HG02970 (cell line): ENCODE measurements around the gene GPBAR1.
"Not testable (repeated sequence)": the region's sequence is repeated elsewhere in the genome, so short reads cannot be mapped to it uniquely, and the experiment has no call there.

Source experiments
- ATAC-seq: cut with Tn5 transposase; IDR thresholded peaks from one replicate; pipeline ENCODE4 v1.9.1; 2021; ENCODE audit warnings: mild to moderate bottlenecking, moderate library complexity, moderate number of reproducible peaks; ENCODE audit not compliant: unreplicated experiment, low FRiP score

Gene GPBAR1

DNA sequence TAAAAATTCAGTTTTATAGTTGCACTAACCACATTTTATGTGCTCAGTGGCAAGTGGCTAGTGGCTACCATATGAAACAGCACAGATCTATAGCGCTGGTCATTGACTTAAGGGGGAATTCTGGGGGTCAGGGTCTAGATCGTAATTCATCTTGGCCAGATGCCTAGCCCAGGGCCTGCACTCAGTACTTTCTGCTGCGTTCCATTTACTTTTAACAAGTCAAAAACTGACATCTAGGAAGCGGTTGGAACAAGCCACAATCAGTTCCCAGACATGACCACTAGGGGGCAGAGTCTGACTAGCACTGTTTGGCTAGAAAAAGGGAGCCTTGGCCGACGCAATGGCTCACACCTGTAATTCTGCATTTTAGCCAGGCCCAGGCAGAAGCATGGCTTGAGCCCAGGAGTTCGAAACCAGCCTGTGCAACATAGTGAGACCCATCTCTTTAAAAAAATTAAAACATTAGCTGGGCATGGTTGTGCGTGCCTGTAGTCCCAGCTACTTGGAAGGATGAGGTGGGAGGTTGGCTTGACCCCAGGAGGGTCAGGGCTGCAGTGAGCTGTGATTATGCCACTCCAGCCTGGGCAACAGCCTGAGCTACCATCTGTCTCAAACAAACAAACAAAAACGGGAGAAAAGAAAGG is 40.5 kb downstream of the GPBAR1 start:
- ATAC-seq, result no peak

GRCh38 chr2:218305383-218305782 is 44.6 kb downstream of the GPBAR1 start:
- no peak for ATAC-seq

DNA sequence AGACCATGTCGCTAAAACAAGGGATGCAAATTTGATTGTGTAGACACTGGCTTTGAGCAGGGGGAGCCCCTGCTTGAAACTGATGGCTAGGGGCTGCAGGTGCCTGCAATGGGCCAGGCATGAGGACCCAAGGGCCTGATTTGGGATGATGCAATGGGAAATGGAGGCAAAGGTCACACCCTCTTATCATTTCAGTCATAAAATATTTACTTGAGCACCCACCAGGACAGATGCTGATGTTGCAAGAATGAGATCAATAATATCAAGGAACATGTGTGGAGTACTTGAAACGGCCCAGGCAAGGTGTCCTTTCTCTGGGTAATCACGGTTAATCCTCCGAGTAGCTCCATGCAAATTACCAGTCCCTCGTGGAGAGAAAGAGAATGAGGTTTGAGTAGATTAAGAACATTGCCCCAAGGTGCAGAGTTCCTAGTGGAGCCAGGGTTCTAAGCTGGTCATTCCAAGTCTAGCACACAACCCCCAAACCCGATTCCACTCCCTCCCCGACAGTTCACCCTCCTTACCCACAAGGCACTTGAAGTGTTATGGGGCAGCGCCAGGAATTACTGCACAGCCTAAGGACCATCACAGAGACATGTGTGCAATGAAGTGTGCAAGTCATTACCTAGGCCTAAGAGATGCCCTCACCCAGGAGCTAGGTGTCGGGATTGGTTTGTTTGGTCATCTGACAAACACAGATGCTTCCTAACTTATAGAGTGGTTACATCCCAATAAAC is 45.5 kb downstream of the GPBAR1 start:
- ATAC-seq, result no peak

GRCh38 chr2:218307415-218308090 is 46.7 kb downstream of the GPBAR1 start:
- no peak for ATAC-seq

GRCh38 chr2:218310853-218311540 is 50.2 kb downstream of the GPBAR1 start:
- ATAC-seq, result no peak

GRCh38 chr2:218311541-218312266 is 50.9 kb downstream of the GPBAR1 start:
- not testable (repeated sequence) for ATAC-seq

DNA sequence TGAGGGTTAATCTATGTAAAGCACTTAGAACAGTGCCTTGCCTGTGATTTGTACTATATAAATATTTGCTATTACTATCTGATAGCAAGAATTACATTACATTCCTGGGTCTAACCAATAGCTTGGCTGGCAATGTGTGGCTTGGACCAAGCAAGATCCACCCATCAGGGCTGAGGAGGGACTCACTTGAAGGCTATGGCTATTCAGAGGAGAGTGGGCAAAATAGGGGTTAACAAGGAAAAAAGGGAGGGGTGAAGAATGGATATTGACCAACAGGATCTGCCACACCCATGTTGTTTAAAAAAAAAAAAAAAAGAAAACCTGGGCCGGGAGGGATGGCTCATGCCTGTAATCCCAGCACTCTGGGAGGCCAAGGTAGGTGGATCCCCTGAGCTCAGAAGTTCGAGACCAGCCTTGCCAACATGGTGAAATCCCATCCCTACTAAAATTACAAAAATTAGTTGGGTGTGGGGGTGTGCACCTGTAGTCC is 51.5 kb downstream of the GPBAR1 start:
- ATAC-seq, result no peak

DNA sequence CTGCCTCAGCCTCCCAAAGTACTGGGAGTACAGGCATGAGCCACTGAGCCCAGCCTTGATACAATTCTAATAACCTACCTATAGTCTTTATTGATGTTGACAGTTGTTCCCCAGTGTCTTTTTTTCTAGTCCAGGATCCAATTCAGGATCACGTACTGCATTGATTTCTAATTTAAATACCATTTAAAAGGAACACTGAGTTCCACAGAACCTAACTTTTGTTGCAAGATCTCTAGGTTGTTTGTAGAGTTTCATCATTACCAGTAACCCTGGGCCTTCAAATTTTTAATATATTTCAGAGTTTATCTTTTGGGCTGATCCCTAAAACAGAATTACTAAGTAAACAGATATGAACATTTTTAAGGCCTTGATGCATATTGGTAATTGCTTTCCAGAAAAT is 52.5 kb downstream of the GPBAR1 start:
- ATAC-seq, result no peak
